GM23338 (cell line): ENCODE data around the gene CLPTM1L. TPM values are rescaled to one million over a fixed set of nuclear protein-coding genes. Genes with fewer than 3 reads are reported as not detected.
A peak's percentile ranks its signal among the peaks of the same experiment; 100 is the strongest.

Experiments used
- ATAC-seq: fragments of 200-7000 bp; cut with Tn5 transposase; 3 replicates; pipeline ENCODE4 v1.9.1; 2020
- DNase-seq: peaks from one replicate; pipeline ENCODE4 v3.0.0-alpha.2; 2015; ENCODE audit warnings: low spot score
- H2AFZ ChIP-seq: fragments of 200-600 bp; sonication (generic); 2 replicates; pipeline ENCODE4 v1.8.0; 2016; ENCODE audit warnings: antibody characterized with exemption, mild to moderate bottlenecking, moderate library complexity
- H3F3A ChIP-seq: fragments of 200-600 bp; sonication (generic); replicated peaks from 2 replicates; pipeline ENCODE4 v1.8.0; 2017; ENCODE audit warnings: antibody characterized with exemption, mixed run types, low read depth
- H3K27ac ChIP-seq: fragments of 200-600 bp; sonication (generic); 2 replicates; pipeline ENCODE4 v1.6.1; 2016; ENCODE audit warnings: low read depth
- H3K27me3 ChIP-seq: fragments of 200-600 bp; sonication (generic); 2 replicates; pipeline ENCODE4 v1.8.0; 2016; ENCODE audit warnings: mild to moderate bottlenecking, mixed run types, moderate library complexity; ENCODE audit not compliant: insufficient read depth
- H3K36me3 ChIP-seq: fragments of 200-600 bp; sonication (generic); 2 replicates; pipeline ENCODE4 v1.8.0; 2016; ENCODE audit warnings: mild to moderate bottlenecking; ENCODE audit not compliant: insufficient read depth
- H3K4me1 ChIP-seq: fragments of 200-600 bp; sonication (generic); 2 replicates; pipeline ENCODE4 v1.8.0; 2016; ENCODE audit warnings: mild to moderate bottlenecking, moderate library complexity; ENCODE audit not compliant: insufficient read depth
- H3K4me2 ChIP-seq: fragments of 200-600 bp; sonication (generic); 2 replicates; pipeline ENCODE4 v1.7.1; 2017; ENCODE audit warnings: mixed run types
- H3K4me3 ChIP-seq: fragments of 200-600 bp; sonication (generic); 2 replicates; pipeline ENCODE4 v1.6.1; 2016; ENCODE audit warnings: mixed run types
- H3K79me2 ChIP-seq: fragments of 200-600 bp; sonication (generic); replicated peaks from 2 replicates; pipeline ENCODE4 v1.8.0; 2017; ENCODE audit warnings: mild to moderate bottlenecking; ENCODE audit not compliant: insufficient read depth
- H3K9me2 ChIP-seq: fragments of 200-600 bp; sonication (generic); 2 replicates; pipeline ENCODE4 v1.8.0; 2017; ENCODE audit not compliant: insufficient read depth
- H4K20me1 ChIP-seq: fragments of 200-600 bp; sonication (generic); replicated peaks from 2 replicates; pipeline ENCODE4 v1.8.0; 2017; ENCODE audit warnings: mild to moderate bottlenecking; ENCODE audit not compliant: insufficient read depth
- H3K27ac Mint-ChIP-seq: 2 replicates; pipeline ENCODE4 v1.8.0; 2020; ENCODE audit warnings: inconsistent platforms, mild to moderate bottlenecking, moderate library complexity, mixed read lengths
- H3K27me3 Mint-ChIP-seq: 3 replicates; pipeline ENCODE4 v1.8.0; 2022; ENCODE audit warnings: low read depth, mild to moderate bottlenecking, moderate library complexity, mixed read lengths, inconsistent platforms; ENCODE audit not compliant: insufficient read depth, poor library complexity
- H3K36me3 Mint-ChIP-seq: 3 replicates; pipeline ENCODE4 v1.8.0; 2021; ENCODE audit warnings: low read depth, mild to moderate bottlenecking, inconsistent platforms, moderate library complexity, mixed read lengths
- H3K4me1 Mint-ChIP-seq: 3 replicates; pipeline ENCODE4 v1.8.0; 2020; ENCODE audit warnings: mild to moderate bottlenecking, inconsistent platforms, mixed read lengths
- H3K4me3 Mint-ChIP-seq: 3 replicates; pipeline ENCODE4 v1.8.0; 2021; ENCODE audit warnings: moderate library complexity, mild to moderate bottlenecking, inconsistent platforms, mixed read lengths
- H3K9me3 Mint-ChIP-seq: 3 replicates; pipeline ENCODE4 v1.8.0; 2020; ENCODE audit warnings: moderate library complexity, mild to moderate bottlenecking, inconsistent platforms, mixed read lengths
- CREB1 ChIP-seq: fragments of 250-450 bp; sonication (Bioruptor Pico); IDR thresholded peaks from 2 replicates; pipeline ENCODE4 v1.5.0; 2020; ENCODE audit warnings: low read depth, mild to moderate bottlenecking, moderate library complexity
- CTCF ChIP-seq, 2 experiments: fragments of 200-600 bp in 1 of 2; sonication (generic) in 1 of 2; conservative IDR thresholded peaks; 2 replicates each; pipeline versions ENCODE4 v1.5.1 to v1.6.1; 2016 to 2017; ENCODE audit warnings: antibody characterized with exemption in 2 of 2, low read depth in 2 of 2, mild to moderate bottlenecking in 2 of 2, moderate library complexity in 1 of 2
- EZH2 ChIP-seq: fragments of 200-600 bp; sonication (generic); IDR thresholded peaks from one replicate; pipeline ENCODE4 v1.8.0; 2017; ENCODE audit warnings: antibody characterized with exemption, mild to moderate bottlenecking, low read depth; ENCODE audit not compliant: unreplicated experiment
- JUNB ChIP-seq: IDR thresholded peaks from one replicate; pipeline ENCODE4 v1.6.1; 2016; ENCODE audit warnings: antibody characterized with exemption; ENCODE audit not compliant: unreplicated experiment
- NANOG ChIP-seq: IDR thresholded peaks from 2 replicates; pipeline ENCODE4 v1.6.1; 2016; ENCODE audit warnings: antibody characterized with exemption, borderline replicate concordance
- POLR2AphosphoS5 ChIP-seq: IDR thresholded peaks from 2 replicates; pipeline ENCODE4 v1.6.1; 2016; ENCODE audit warnings: antibody characterized with exemption, low read depth
- REST ChIP-seq: IDR thresholded peaks from one replicate; pipeline ENCODE4 v1.6.1; 2018; ENCODE audit warnings: antibody characterized with exemption; ENCODE audit not compliant: unreplicated experiment
- STAT1 ChIP-seq: IDR thresholded peaks from one replicate; pipeline ENCODE4 v1.6.1; 2016; ENCODE audit warnings: antibody characterized with exemption; ENCODE audit not compliant: unreplicated experiment
- ZNF331 ChIP-seq: fragments of 250-450 bp; sonication (Bioruptor Pico); IDR thresholded peaks from 2 replicates; pipeline ENCODE4 v1.5.0; 2020; ENCODE audit warnings: low read depth, mild to moderate bottlenecking, moderate library complexity
- polyA plus RNA-seq: library from polyadenylated mRNA; unstranded; fragments of >200 nt; fragmentation: Nextera tagmentation; extraction: Ambion mirVana; gene quantifications from 2 replicates; pipeline ENCODE4 v1.2.1, GENCODE V29; 2016
- total RNA-seq: library from RNA; depleted of rRNA; stranded (reverse); fragments of >200 nt; shearing (Covaris generic); gene quantifications from 2 replicates; pipeline ENCODE4 v1.2.3, GENCODE V29; 2014
- TF ChIP-seq, protein P1 (sequence below): IDR thresholded peaks from 2 replicates; pipeline ENCODE4 v1.6.1; 2016; ENCODE audit warnings: antibody characterized with exemption

CLPTM1L gene
- total and polyA plus RNA-seq, 2 experiments from 2014 or later, result 39.9 to 110 TPM

- no peak for TF ChIP-seq REST
- TF ChIP-seq CTCF (conservative IDR thresholded peaks at IDR 0.05; ENCODE audit: low read depth in 2 of 2), result no peak
- TF ChIP-seq, protein P1, sequence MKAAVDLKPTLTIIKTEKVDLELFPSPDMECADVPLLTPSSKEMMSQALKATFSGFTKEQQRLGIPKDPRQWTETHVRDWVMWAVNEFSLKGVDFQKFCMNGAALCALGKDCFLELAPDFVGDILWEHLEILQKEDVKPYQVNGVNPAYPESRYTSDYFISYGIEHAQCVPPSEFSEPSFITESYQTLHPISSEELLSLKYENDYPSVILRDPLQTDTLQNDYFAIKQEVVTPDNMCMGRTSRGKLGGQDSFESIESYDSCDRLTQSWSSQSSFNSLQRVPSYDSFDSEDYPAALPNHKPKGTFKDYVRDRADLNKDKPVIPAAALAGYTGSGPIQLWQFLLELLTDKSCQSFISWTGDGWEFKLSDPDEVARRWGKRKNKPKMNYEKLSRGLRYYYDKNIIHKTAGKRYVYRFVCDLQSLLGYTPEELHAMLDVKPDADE, result no peak
- TF ChIP-seq EZH2, result no peak
- TF ChIP-seq CREB1, result no peak
- no peak for TF ChIP-seq JUNB
- TF ChIP-seq NANOG, result no peak
- TF ChIP-seq ZNF331 (CRISPR knock-in tag), result no peak
- no peak for TF ChIP-seq STAT1
These were observed 49.3 kb downstream of the CLPTM1L start (continued) for GRCh38 chr5:1295650-1296037.

GRCh38 chr5:1294835-1295649, 49.9 kb downstream of the CLPTM1L start, which contains the start of gene TERT:
Gene TERT, minus strand, starts transcription at chr5:1295068. Its CDS starts 79 bp downstream, at chr5:1294989.
- Histone ChIP-seq H3K4me2 (peak within 1 kb of the TSS; percentile 76), H3K4me3 (peak within 1 kb of the TSS; percentile 66), H3K4me1 (peaks cover 5% of the 10 kb centered on the region; the same call in 1 of the 2 replicates), H2AFZ (peak within 1 kb of the TSS; percentile 83; the same call in 1 of the 2 replicates), H3F3A (0 out of 2 replicates have a peak, but pooled peaks cover 3% of the 10 kb centered on the region), H3K36me3 (no peaks in the 10 kb centered on the region; the same call in 1 of the 2 replicates), H3K9me2 (no peaks in the 10 kb centered on the region), H3K27me3 (peaks cover 9% of the 10 kb centered on the region), H3K79me2 (peaks cover 18% of the 10 kb centered on the region), H3K27ac (no peak within 1 kb of the TSS), H4K20me1 (no peaks in the 10 kb centered on the region; the same call in 1 of the 2 replicates)
- no peak for TF ChIP-seq EZH2
- peak; percentile 56 for TF ChIP-seq POLR2AphosphoS5
- Mint-ChIP-seq H3K36me3 (peaks cover 9% of the 10 kb centered on the region; the same call in 1 of the 3 replicates), H3K4me3 (peak within 1 kb of the TSS; percentile 74), H3K27ac (no peak within 1 kb of the TSS), H3K4me1 (peaks cover 5% of the 10 kb centered on the region; the same call in 2 of the 3 replicates), H3K9me3 (no peaks in the 10 kb centered on the region), H3K27me3 (peaks cover 11% of the 10 kb centered on the region)
- DNase-seq, result peak; percentile 83
- peak; percentile 82 for ATAC-seq
